Gastrocnemius medialis (tissue), 4 donors: ENCODE data around the gene TRMT11.

ENCODE experiments used
- CTCF ChIP-seq, 5 experiments: fragments of 450-650 bp in 3 of 5; fragments of 200-600 bp in 2 of 5; sonication (generic) in 2 of 5; IDR thresholded peaks in 4 of 5; conservative IDR thresholded peaks in 1 of 5; 1 replicate in 4 of 5; 2 replicates in 1 of 5; pipeline ENCODE4 v1.5.1; 2016 to 2019; ENCODE audit warnings: antibody characterized with exemption in 5 of 5, mild to moderate bottlenecking in 3 of 5, moderate library complexity in 3 of 5
- POLR2A ChIP-seq, 2 donors: fragments of 450-650 bp; IDR thresholded peaks; one replicate each; pipeline ENCODE4 v1.6.1; 2017; ENCODE audit warnings: antibody characterized with exemption in 2 of 2, mild to moderate bottlenecking in 2 of 2, moderate library complexity in 2 of 2

GRCh38 chr6:125944434-125944816, 41.9 kb upstream of the TRMT11 start:
- no peak for TF ChIP-seq CTCF (IDR thresholded peaks at IDR 0.05 in 4 of 5, conservative IDR thresholded peaks at IDR 0.05 in 1 of 5)
- no peak for TF ChIP-seq POLR2A (IDR thresholded peaks at IDR 0.05)
